H1 (cell line): ENCODE results near the gene SBF2.

Experiments
- CBX5 ChIP-seq: fragments of 300-800, 300-1000 bp; sonication (generic); IDR thresholded peaks from 2 replicates; pipeline ENCODE4 v1.7.1; 2016; ENCODE audit warnings: antibody characterized with exemption, low read length, low read depth
- CREB1 ChIP-seq: IDR thresholded peaks from 2 replicates; pipeline ENCODE4 v1.6.1; 2012; ENCODE audit warnings: inconsistent platforms
- CTCF ChIP-seq, 3 experiments: IDR thresholded peaks; 1 replicate in 2 of 3; 2 replicates in 1 of 3; pipeline versions ENCODE4 v1.5.1 to v1.6.1; 2011; ENCODE audit warnings: low read length in 3 of 3, mild to moderate bottlenecking in 3 of 3, inconsistent platforms in 2 of 3, low read depth in 1 of 3, moderate library complexity in 1 of 3; ENCODE audit not compliant: insufficient read depth in 1 of 3; ENCODE audit errors: control extremely low read depth in 1 of 3
- EP300 ChIP-seq, 2 experiments: IDR thresholded peaks; 1 replicate in 1 of 2; 2 replicates in 1 of 2; pipeline ENCODE4 v1.6.1; 2011 to 2012; ENCODE audit warnings: low read depth in 2 of 2, low read length in 2 of 2, mild to moderate bottlenecking in 2 of 2, borderline replicate concordance in 1 of 2, inconsistent platforms in 1 of 2, moderate library complexity in 1 of 2
- EZH2 ChIP-seq: fragments of 200-600 bp; sonication (generic); IDR thresholded peaks from 2 replicates; pipeline ENCODE4 v1.7.1; 2012; ENCODE audit warnings: low read depth, mild to moderate bottlenecking, moderate library complexity, low read length, inconsistent platforms; ENCODE audit not compliant: severe bottlenecking
- MAFK ChIP-seq: IDR thresholded peaks from 2 replicates; pipeline ENCODE4 v1.6.1; 2012; ENCODE audit warnings: low read depth, mild to moderate bottlenecking, improper control_type of control experiment, low read length
- POLR2A ChIP-seq, 2 experiments: IDR thresholded peaks; 1 replicate in 1 of 2; 2 replicates in 1 of 2; pipeline ENCODE4 v1.6.1; 2011; ENCODE audit warnings: low read depth in 2 of 2, low read length in 2 of 2, mild to moderate bottlenecking in 2 of 2; ENCODE audit errors: control extremely low read depth in 1 of 2
- POLR2AphosphoS5 ChIP-seq: IDR thresholded peaks from 2 replicates; pipeline ENCODE4 v1.6.1; 2011; ENCODE audit warnings: low read depth, low read length
- ZNF274 ChIP-seq: IDR thresholded peaks from 2 replicates; pipeline ENCODE4 v1.7.0; 2012; ENCODE audit warnings: low read length, borderline replicate concordance; ENCODE audit errors: extremely low read depth
- TF ChIP-seq, protein P1 (sequence below): IDR thresholded peaks from 2 replicates; pipeline ENCODE4 v1.6.1; 2012; ENCODE audit warnings: inconsistent platforms

DNA sequence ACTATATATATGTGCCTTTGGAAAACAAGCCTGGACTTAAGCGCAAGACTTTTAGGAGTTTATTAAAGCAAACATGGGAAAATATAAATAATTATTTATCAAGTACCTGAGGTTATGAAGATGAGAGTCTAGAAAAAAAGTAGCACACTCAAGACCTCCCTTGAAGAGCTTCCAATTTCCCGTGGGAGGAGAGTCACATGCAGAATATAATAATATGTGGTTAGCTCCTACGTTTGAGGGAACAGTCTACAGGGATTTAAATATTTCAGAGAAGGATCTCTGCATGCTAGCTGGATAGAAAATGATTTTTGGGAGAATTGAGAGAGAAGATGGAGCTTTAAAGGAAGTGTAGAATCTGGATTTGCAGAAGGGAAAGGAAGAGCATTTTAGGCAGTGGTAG lies 446.4 kb downstream of the SBF2 start:
- no peak for TF ChIP-seq POLR2A (IDR thresholded peaks at IDR 0.05; ENCODE audit: control extremely low read depth in 1 of 2, low read depth in 2 of 2, low read length in 2 of 2)
- TF ChIP-seq, protein P1, sequence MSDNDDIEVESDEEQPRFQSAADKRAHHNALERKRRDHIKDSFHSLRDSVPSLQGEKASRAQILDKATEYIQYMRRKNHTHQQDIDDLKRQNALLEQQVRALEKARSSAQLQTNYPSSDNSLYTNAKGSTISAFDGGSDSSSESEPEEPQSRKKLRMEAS: no peak
- no peak for TF ChIP-seq POLR2AphosphoS5
- TF ChIP-seq CREB1: no peak
- no peak for TF ChIP-seq MAFK
- TF ChIP-seq EP300 (IDR thresholded peaks at IDR 0.05; ENCODE audit: borderline replicate concordance in 1 of 2, low read depth in 2 of 2, low read length in 2 of 2): no peak
- TF ChIP-seq EZH2: no peak
- no peak for TF ChIP-seq ZNF274
- TF ChIP-seq CTCF (IDR thresholded peaks at IDR 0.05; ENCODE audit: control extremely low read depth in 1 of 3, insufficient read depth in 1 of 3, low read depth in 1 of 3, low read length in 3 of 3): no peak
- TF ChIP-seq CBX5: no peak
